Muscle layer of colon (tissue), 2 donors: Measurements from ENCODE around the gene RECQL5.
"Not testable (repeated sequence)": the region's sequence is repeated elsewhere in the genome, so short reads cannot be mapped to it uniquely, and the experiment has no call there.

ENCODE experiments used
- H3K27ac ChIP-seq: one replicate; pipeline ENCODE4 v1.7.0; 2013; ENCODE audit warnings: low read depth, mild to moderate bottlenecking, low read length, moderate library complexity
- H3K27me3 ChIP-seq, 2 donors: one replicate each; pipeline ENCODE4 v1.7.0; 2013; ENCODE audit warnings: low read length in 2 of 2, mild to moderate bottlenecking in 2 of 2; ENCODE audit not compliant: insufficient read depth in 2 of 2, control insufficient read depth in 1 of 2
- H3K36me3 ChIP-seq: one replicate; pipeline ENCODE4 v1.7.0; 2013; ENCODE audit warnings: mild to moderate bottlenecking, low read length; ENCODE audit not compliant: insufficient read depth
- H3K4me1 ChIP-seq: one replicate; pipeline ENCODE4 v1.7.0; 2013; ENCODE audit warnings: mild to moderate bottlenecking, low read length; ENCODE audit not compliant: insufficient read depth
- H3K4me3 ChIP-seq, 2 donors: one replicate each; pipeline ENCODE4 v1.7.0; 2013; ENCODE audit warnings: low read length in 2 of 2, low read depth in 1 of 2, mild to moderate bottlenecking in 1 of 2, moderate library complexity in 1 of 2
- H3K9ac ChIP-seq: one replicate; pipeline ENCODE4 v1.7.0; 2013; ENCODE audit warnings: low read length
- H3K9me3 ChIP-seq: one replicate; pipeline ENCODE4 v1.7.0; 2013; ENCODE audit warnings: mild to moderate bottlenecking, low read length
- donor health status: abdominal sarcoma.
- donor health status: Adenocarcinoma of cecum.

The RECQL5 gene

DNA sequence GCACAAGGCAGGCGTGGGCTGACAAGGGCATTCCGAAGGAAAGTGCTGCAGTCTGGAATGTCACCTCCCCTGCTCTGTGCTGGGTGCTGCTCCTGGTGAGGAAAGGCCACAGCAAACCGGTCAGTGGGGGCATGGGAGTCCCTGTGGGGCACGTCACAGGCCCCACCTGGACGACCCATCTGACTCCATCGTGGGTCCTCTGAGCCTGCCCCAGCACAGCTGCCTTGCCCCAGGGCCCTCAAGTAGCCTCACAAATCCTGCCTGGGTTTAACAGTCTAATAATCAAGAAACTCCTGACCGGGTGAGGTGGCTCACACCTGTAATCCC lies 82.1 kb downstream of the RECQL5 start:
- Histone ChIP-seq H3K4me1 (peaks cover 4% of the 10 kb centered on the region), H3K9me3 (no peaks in the 10 kb centered on the region), H3K9ac (no peak overlapping the region), H3K4me3 (no peak overlapping the region), H3K36me3 (no peaks in the 10 kb centered on the region), H3K27ac (no peak overlapping the region), H3K27me3 (no peaks in the 10 kb centered on the region)

DNA sequence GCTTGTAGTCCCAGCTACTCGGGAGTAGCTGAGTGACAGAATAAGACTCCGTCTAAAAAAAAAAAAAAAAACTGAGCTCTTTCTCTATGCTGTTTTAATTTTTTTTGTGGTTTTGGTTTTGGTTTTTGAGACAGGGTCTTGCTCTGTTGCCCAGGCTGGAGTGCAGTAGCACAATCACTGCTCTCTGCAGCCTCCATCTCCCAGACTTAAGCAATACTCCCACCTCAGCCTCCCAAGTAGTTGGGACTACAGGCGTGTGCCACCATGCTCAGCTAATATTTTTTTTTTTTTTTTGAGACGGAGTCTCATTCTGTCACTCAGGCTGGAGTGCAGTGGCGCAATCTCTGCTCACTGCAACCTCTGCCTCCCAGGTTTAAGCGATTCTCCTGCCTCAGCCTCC lies 83.8 kb downstream of the RECQL5 start:
- not testable (repeated sequence) for H3K36me3 ChIP-seq, H3K27ac ChIP-seq, H3K9ac ChIP-seq, H3K9me3 ChIP-seq, H3K4me1 ChIP-seq, H3K4me3 ChIP-seq, H3K27me3 ChIP-seq

DNA sequence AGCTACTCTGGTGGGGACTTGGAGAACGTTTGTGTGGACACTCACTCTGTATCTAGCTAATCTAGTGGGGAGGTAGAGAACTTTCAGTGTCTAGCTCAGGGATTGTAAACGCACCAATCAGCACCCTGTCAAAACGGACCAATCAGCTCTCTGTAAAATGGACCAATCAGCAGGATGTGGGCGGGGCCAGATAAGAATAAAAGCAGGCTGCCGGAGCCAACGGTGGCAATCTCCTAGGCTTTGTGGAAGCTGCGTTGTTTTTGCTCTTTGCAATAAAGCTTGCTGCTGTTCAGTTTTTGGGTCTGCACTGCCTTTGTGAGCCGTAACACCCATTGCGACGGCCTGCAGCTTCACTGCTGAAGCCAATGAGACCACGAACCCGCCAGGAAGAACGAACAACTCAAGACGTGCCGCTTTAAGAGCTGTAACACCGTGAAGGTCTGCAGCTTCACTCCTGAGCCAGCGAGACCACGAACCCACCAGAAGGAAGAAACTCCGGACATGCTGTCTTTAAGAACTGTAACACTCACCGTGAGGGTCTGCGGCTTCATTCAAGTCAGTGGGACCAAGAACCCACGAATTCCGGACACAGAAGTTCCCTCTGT lies 85.7 kb downstream of the RECQL5 start:
- H3K9me3 ChIP-seq, H3K9ac ChIP-seq, H3K27me3 ChIP-seq, H3K4me1 ChIP-seq, H3K4me3 ChIP-seq, H3K36me3 ChIP-seq, H3K27ac ChIP-seq: not testable (repeated sequence)
